NOMO-1 (cell line): Measurements from ENCODE around the gene SLC5A1.

Experiments used
- DNase-seq, 2 experiments: peaks; one replicate each; lab custom pipeline; 2025; ENCODE audit not compliant: unreplicated experiment in 2 of 2; lab: John Stamatoyannopoulos, UW

Gene SLC5A1

DNA sequence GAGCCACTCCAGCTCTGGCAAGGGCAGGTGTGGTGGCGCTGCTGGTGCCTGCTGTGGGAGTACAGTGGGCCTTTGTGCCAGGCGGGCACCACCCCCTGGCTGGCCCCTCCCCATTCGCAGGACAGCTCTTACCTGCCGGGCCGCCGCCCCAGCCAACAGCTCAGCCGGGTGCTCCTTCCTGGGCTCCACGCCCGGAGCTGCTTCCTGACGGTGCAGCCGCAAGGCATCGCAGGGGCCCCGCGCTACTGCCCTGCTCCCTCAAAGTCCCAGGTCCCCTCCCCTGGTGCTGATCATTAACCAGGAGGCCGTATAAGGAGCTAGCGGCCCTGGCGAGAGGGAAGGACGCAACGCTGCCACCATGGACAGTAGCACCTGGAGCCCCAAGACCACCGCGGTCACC, at the start of gene SLC5A1:
Gene SLC5A1, plus strand, starts transcription at position 338 of the 400 bp plus-strand sequence. Its CDS starts 21 bp downstream, at position 359.
- DNase-seq = no peak

DNA sequence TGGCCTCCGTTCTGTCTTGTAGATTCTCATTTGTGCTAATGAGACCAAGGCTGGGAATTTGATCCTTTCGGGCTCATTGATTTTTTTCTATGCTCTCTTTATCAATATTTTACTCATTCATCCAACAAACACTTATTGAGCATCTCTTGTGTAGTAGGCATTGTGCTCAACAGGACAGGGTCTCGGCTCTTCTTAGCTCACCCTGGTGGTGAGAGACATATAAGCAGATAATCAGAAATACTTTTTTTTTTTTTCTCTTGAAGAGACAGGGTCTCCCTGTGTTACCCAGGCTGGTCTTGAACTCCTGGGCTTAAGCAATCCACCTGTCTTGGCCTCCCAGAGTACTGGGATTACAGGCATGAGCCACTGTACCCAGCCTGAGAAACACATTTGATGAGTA, 48.0 kb upstream of the SLC5A1 start:
- no peak for DNase-seq

DNA sequence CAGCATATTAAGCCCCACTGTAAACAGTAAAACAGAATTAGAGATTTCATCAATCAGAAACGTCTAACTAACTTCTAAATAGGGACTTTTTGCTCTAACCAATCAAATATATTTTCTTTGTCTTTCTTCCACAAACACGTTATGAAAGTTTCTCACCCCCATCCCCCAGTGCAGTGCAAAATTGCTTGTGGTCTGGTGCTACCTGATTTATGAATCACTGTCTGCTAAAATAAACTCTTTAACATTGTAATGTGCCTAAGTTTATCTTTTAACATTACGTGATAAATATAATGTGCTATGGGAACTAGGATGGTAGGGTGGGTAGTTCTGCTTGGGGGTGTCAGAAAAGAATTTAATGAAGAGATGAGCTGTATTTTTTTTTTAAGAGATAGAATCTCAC, 47.3 kb upstream of the SLC5A1 start:
- DNase-seq = no peak

DNA sequence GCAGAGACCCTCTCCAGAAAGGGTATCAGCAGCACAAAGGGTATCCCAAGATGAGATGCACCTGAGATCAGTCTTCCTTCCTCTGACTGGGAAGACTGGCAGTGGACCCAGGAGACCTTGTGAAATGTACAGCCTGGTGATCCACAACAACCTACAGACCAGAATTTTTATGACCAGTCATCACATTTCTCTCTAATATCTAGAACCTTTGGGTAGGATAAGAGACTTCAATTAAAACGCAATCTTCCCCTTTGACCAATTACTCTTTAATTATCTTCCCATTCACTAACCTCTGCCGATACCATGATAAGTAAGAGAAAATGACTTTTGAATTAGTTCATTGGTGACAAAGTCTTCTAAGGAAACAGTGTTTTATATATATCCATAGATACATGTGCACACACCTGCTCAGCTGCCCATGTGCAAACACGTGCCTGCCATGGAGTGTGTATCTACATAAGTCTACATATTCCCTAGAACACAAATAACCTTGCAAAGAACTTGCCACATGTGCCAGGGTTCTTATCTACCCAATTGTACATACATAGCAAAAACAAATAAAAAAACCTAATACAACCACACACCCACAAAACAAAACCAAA, 44.2 kb upstream of the SLC5A1 start:
- DNase-seq = no peak

DNA sequence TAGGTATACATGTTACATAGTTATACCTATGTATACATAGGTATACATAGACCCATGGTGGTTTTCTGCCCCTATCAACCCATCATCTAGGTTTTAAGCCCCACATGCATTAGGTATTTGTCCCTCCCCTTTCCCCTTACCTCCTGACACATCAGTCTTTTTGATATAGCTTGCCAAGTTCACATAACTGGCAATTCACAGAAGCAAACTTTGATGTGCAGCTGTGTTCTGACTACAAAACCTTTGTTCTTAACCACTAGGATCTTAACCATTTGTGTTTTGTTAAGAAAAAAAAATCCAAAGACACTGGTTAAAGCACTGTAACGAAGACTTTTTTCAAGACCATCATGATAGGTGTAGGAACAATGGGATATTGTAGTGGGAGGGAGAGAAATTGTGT, 42.9 kb upstream of the SLC5A1 start:
- no peak for DNase-seq

DNA sequence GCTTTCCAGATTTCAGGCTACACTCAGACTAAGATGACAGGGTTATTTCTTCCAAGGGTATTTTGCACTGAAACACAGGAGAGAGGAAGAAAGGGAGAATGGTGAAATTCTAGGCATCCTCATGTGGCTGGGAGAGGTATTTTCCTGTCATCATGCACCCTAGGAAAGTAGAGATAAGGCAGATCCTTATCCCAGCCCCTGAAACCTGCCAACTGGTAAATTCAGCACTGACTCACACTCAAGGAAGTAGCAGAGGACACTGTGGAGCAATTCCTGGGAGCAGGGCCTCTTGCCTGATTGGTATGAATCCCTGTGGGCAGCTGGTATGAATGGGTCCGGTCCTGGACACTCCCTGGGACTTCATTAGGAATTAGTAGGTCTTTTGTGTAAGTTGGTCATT, 37.6 kb upstream of the SLC5A1 start:
- DNase-seq = no peak

DNA sequence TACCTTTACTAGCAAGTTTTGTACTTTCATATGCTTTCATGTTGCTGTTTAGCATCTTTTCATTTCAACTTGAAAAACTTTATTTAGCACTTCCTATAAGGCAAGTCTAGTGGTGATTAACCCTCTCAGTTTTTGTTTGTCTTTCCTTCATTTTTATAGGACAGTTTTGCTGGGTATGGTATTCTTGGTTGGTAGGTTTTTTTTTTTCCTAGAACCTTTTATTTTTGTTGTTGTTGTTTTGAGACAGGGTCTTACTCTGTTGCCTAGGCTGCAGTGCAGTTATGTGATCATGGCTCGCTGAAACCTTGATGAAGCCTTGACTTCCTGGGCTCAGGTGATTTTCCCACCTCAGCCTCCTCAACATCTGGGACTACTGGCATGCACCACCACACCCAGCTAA, 29.9 kb upstream of the SLC5A1 start:
- DNase-seq = no peak

DNA sequence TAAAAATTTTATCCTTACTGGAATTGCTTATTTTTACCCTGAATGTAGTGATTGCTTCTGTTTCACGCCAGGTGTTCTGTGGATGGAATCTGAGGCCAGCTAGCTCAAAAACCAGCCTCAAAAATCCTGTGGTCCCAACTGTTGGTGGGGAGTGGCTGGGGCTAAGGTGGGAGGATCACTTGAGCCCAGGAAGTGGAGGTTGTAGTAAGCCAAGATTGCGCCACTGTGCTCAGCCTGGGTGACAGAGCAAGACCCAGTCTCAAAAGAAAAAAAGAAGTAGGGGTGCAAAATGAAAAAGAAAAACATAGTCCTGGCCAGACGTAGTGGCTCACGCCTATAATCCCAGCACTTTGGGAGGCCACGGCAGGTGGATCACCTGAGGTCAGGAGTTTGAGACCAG, 27.0 kb upstream of the SLC5A1 start:
- DNase-seq = no peak

DNA sequence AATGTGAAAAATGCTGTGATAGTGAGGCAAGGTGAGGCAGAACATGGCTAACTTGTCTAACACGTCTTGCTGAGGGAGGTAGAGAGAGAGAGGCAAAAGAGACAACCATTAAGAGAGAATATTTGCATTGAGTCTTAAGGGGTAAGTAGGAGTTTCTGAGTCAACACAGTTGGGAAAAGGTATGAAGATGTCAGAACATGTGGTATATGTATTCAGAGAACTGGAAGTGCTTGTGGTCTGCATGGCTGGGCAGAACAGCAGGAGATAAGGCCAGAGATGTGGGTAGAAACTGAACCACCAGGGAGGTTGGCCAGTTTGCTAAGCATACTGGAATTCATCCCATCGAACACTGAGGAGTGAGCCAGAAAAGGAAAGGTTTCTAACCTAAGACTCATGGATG, 25.0 kb upstream of the SLC5A1 start:
- DNase-seq = no peak

DNA sequence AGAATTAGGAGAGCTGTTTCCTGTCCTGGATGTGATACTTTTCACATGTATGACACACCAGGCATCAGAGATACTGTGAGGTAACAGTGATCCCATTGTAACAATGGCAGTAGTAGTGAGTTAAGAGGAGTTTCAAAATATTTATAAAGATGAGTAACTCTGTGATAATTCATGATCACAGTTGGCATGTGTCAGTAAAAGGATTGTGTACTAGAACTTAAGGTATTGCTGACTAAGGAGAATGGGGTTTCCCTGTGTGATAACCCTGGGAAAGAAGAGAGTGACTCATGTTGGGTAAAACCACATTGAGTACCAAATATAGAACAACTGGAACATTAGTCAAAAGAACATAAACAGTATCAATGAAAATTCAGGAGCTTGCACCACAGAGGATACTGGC, 22.9 kb upstream of the SLC5A1 start:
- no peak for DNase-seq

DNA sequence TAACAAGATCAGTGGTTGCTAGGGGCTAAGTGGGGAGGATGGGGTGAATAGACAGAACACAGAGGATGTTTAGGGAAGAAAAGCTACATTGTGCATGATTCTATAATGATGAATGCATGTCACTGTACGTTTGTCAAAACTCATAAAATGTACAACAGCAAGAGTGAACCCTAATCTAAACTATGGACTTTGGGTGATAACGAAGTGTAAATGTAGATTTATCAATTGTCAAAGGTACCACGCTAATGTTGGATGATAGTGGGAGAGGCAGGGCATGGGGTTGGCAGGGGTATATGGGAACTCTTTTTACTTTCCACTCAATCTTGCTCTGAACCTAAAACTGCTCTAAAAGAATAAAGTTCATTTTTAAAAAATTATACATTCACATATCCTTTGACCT, 21.3 kb upstream of the SLC5A1 start:
- no peak for DNase-seq

DNA sequence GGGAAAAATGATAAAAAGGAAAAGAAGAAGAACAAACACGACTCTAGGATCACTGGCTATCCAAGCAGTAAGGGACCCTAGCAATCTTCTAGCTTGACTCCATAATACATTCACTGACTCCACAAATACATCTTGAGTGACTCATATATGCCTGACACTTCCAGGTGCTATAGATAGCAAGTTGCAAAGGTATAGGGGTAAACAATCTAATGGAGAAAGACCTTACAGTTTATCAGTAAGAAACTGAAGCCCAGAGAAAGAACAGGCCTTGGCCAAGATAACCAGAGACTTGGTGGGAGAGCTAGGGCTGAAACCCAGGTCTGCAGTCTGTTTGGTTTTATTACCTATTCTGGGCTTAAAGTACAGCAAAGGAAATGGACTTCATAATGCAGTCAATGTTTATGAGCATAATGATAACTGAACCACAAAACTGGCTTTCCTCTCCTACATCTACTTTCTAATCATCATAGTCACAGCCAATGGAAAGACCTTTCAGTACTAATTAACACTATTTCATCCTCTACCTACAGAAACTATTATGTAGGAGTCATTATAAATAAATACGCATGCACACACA, 19.7 kb upstream of the SLC5A1 start:
- no peak for DNase-seq

DNA sequence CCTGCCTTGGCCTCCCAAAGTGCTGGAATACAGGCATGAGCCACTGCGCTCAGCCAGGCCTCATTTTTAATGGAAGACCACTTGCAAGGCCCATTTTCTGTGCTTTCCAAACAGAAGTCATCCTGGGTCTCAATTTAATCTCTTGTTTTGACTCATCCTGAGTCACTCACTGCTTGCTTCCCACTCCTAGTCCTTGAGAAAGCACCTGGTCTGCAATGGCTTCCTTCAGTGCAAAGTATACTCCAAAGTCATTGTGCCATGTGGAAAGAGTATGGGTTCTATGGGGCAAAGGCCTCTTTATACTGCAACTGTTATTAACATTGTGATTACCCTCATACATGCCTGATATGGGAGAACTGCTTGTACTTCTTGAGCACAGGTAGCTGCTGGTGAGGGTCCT, 18.3 kb upstream of the SLC5A1 start:
- no peak for DNase-seq

DNA sequence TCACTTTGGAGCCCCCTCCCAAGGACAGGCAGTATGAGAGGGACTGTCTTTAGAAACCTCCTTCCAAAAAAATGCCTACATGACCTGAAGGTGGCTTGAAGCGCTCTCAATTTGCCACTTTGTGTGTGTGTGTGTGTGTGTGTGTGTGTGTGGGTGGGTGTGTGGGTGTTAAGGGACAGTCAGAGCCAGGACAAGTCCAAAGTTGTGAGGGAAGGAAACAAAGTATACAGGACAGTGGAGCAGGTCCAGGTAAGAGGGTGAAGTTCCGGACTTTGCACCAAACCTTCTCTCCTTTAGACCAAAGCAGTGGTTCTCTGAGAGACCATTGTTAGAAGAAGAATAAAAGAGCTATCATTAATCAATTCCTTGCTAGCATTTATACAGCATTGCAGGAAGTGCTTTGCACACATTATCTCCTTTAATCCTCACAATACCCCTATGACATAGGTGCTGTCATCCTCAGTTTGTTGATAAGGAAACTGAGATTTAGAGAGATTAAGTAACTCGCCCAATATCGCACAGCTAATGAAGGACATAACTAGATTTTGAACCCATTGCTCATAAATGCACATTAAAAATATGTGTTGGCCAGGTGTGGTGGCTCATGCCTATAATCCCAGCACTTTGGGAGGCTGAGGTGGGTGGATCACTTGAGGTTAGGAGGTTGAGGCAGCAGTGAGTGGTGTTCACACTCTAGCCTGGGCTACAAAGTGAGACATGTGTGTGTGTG, 12.4 kb upstream of the SLC5A1 start:
- DNase-seq = no peak

DNA sequence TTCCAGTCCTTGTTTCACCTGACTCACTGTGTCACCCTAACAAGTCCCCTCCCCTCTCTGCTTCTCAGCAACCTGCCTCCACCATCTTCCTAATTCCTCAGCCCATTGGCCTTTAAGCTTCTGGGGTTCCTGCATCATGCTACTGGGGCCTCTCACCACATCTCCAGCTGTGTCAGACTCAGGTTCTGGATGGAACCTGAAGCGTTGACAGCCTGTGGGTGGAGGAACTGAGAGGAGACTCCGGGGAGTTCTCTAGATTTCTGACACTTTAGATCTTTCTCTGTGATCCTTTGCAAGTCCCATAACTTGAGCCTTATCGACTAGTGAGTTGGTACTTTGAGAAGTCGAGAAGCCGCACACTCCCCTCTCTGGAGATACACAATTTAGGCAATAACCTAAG, 11.6 kb upstream of the SLC5A1 start:
- DNase-seq = no peak

DNA sequence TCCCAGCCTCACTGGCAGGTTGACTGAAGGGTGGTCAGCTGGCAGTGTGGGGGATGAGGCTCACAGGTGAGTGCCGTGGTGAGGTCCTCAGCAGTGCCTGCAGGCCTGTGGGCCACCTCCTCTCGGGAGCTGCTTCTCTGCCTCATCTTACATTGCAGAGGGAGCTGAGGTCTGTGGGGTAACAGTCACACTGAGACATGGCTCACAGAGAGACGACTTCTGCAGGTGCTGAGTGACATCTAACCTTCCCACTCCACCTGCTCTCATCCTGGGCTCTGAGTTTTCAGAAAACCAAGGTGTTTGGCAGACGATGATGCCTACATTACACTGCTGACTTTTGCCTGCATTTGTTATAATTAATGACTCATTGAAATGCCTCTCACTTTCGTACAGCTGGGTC, 8.8 kb upstream of the SLC5A1 start:
- no peak for DNase-seq

DNA sequence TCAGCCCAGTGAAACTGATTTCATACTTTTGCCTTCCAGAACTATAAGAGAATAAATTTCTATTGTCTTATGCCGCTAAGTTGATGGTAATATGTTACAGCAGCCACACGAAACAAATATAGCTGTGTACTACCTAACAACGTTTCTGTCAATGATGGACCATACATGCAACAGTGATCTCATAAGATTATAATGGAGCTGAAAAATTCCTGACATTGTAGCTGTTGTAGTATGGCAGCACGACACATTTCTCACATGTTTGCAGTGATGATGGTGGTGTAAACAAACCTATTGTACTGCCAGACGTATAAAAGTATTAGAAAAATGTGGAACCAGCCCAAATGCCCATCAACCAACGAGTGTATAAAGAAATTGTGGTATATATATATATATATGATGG, 5.8 kb upstream of the SLC5A1 start:
- no peak for DNase-seq

DNA sequence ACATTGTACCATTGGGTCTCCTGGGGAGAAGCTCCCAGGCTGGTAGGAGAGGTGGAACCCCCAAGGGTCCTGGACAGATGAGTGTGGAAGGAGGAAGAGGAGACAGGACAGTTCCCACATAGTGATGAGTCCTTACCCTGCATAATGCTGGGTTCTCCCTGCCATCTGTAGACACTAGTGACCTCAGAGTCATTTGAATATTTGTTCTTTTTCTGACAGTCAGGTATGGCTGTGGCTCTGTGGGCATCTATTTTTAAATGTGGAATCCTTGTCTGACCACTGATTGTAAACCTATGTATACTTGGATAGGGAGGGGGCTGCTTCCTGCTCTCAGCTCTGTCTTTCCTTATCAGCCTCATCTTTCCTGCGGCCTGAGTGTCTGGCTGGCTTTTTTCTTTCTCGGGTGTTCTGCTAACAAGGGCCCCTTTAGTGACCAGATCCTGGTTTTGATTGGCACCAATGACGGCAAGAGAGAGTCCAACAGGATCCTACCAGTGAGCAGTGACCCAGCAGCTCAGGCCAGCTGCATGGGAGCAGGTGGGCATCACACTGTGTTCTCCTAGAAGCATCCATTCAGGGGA, 2.6 kb upstream of the SLC5A1 start:
- no peak for DNase-seq

DNA sequence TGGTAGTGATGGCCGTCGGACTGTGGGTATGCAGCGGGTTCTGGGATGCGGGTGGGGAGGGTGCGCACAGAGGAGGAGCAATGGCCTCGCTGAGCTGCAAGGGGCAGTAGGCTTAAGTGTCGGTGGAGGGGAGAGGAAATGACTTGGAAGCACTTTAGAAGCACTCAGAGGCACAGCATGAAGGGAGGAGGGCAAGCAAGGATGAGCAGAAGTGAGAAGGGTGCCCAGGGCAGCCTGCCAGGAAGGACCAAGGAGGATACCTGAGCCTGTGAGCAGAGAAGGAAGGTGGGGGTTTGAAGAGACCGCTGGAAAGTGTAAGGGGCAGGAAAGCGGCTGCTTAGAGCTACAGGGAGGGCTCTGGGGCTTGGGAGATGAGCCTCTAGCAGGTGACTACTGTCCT, 330 bp downstream of the SLC5A1 start:
- DNase-seq = no peak

DNA sequence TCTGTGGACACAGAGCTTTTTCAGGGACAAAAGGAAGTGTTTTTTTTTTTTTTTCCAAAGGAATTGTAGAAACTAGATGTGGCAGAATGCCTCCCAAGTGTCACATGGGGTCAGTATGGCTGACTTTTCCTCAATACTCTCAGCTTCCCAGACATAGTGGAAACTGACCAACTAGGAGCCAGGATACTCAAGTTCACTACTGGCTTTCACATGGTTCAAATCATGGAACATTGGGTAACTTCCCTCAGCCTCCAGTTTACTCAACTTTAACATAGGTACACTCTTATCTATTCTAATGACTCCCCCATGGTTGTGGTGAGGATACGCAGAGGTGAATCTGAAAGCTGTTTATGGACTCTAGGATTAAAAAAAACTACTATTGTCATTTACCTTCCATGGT, 1.4 kb downstream of the SLC5A1 start:
- no peak for DNase-seq

DNA sequence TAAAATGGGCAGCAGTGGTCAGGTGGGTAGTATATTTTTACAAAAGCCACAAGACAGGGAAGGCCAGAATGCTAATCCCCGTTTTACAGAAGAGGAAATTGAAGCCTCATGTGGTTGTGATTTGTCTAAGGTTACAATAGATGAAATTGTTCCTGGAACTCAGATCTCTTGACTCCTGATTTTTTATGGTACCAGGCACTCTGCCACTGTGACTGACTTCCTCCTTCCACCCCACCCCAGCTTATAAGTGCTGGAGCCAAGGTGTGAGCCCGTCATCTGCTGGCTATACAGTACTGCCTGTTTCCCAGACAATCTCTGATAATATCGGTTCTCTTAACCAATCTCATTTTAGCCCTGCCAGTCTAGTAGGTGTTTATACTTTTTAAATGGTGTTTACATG, 1.9 kb downstream of the SLC5A1 start:
- no peak for DNase-seq

DNA sequence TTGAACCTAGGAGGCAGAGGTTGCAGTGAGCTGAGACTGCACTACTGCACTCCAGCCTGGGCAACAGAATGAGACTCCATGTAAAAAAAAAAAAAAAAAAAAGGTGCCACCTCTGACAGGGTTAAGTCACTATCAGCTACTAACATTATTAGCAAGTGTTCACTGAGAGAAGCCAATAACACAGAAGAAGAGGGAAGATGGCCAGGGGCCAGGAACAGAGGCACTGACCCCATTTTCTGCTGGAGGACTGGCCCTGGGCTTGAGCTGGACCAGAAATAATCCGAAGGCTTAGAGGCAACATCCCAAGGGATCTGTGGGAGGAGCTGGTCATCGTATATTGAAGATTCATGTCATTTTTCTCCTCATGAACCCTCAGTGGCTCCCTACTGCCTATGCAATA, 5.0 kb downstream of the SLC5A1 start:
- DNase-seq = no peak
